Body of pancreas (tissue), 4 donors: ENCODE measurements around the gene ESAM. TPM values are rescaled to one million over a fixed set of nuclear protein-coding genes. Genes with fewer than 3 reads are reported as not detected.

Experiments
- ATAC-seq: fragments of 150-250 bp; one replicate; pipeline ENCODE4 v1.9.1; 2016
- DNase-seq, 4 donors: peaks; one replicate each; pipeline ENCODE4 v3.0.0-alpha.2; 2019
- H3K27ac ChIP-seq, 4 donors: fragments of 200-600 bp; sonication (generic); 1 replicate in 3 of 4; 2 replicates in 1 of 4; pipeline versions ENCODE4 v1.5.1 to v1.6.1; 2016 to 2019; ENCODE audit warnings: mild to moderate bottlenecking in 1 of 4, mixed read lengths in 1 of 4, moderate library complexity in 1 of 4
- H3K27me3 ChIP-seq, 2 donors: fragments of 200-600 bp; sonication (generic); one replicate each; pipeline ENCODE4 v1.6.0; 2016; ENCODE audit warnings: mild to moderate bottlenecking in 1 of 2
- H3K36me3 ChIP-seq, 2 donors: fragments of 200-600 bp; sonication (generic); replicated peaks in 1 of 2; 2 replicates each; pipeline ENCODE4 v1.5.1; 2016; ENCODE audit warnings: low read depth in 2 of 2; ENCODE audit not compliant: insufficient read depth in 1 of 2
- H3K4me1 ChIP-seq: fragments of 200-600 bp; sonication (generic); one replicate; pipeline ENCODE4 v1.6.0; 2016
- H3K4me3 ChIP-seq, 2 donors: fragments of 200-600 bp; sonication (generic); 1 replicate in 1 of 2; 2 replicates in 1 of 2; pipeline ENCODE4 v1.5.1; 2016 to 2019
- H3K9me3 ChIP-seq, 3 donors: fragments of 200-600 bp; sonication (generic); 1 replicate in 2 of 3; 2 replicates in 1 of 3; pipeline ENCODE4 v1.5.1; 2016
- POLR2A ChIP-seq, 3 donors: fragments of 450-650 bp; IDR thresholded peaks; one replicate each; pipeline ENCODE4 v1.6.1; 2016; ENCODE audit warnings: antibody characterized with exemption in 3 of 3, mild to moderate bottlenecking in 2 of 3
- whole genome bisulfite sequencing, 2 donors: methylation state at CpG; one replicate each; pipeline ENCODE4 v1.1.5; 2017; 5-methylcytosine and 5-hydroxymethylcytosine counted together
- intact Hi-C: fragments of 100-400 bp; cut with DNase I; formaldehyde crosslinking; loops from one replicate; pipeline ENCODE4 v1.15.1; 2023
- total RNA-seq, 2 donors: library from RNA; depleted of rRNA; stranded (reverse); fragments of >200 nt; gene quantifications; one replicate each; pipeline ENCODE4 v1.1.0, GENCODE V29; 2016
- TF ChIP-seq, protein P1 (sequence below), 7 experiments: fragments of 450-650 bp in 4 of 7; fragments of 200-600 bp in 3 of 7; sonication (generic) in 3 of 7; IDR thresholded peaks; one replicate each; pipeline ENCODE4 v1.5.1; 2016 to 2019; ENCODE audit warnings: antibody characterized with exemption in 7 of 7

The ESAM gene
- total RNA-seq, 2 donors from 2014 or later = 11.7 to 20.8 TPM

DNA sequence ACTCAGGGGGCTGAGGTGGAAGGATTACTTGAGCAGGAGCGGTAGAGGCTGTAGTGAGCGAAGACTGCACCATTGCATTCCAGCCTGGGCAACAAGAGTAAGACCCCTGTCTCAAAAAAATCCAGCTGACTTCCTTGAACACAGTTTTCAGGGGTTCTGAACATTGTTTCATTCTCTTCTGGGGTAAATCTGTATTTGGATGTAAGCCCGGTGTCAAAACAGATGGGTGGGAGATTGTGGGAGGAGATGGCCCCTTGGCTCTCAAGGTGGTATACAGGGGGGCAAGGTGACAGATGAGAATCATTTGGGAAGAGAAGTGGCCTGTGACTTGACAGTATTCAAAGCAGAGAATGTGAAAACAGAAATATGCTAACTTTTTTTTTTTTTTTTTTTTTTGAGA lies 4.8 kb downstream of the ESAM start:
- Histone ChIP-seq H3K4me1 (peaks cover 32% of the 10 kb centered on the region), H3K27me3 (peaks cover 0 to 21% of the 10 kb centered on the region in 2 donors), H3K36me3 (no peaks in the 10 kb centered on the region), H3K4me3 (no peak overlapping the region), H3K9me3 (no peaks in the 10 kb centered on the region), H3K27ac (no peak overlapping the region)
- WGBS, 2 donors = 55 to 66% methylated on average over 3 of the region's 3 CpGs
- DNase-seq (no peak), ATAC-seq (no peak)
- TF ChIP-seq, protein P1, sequence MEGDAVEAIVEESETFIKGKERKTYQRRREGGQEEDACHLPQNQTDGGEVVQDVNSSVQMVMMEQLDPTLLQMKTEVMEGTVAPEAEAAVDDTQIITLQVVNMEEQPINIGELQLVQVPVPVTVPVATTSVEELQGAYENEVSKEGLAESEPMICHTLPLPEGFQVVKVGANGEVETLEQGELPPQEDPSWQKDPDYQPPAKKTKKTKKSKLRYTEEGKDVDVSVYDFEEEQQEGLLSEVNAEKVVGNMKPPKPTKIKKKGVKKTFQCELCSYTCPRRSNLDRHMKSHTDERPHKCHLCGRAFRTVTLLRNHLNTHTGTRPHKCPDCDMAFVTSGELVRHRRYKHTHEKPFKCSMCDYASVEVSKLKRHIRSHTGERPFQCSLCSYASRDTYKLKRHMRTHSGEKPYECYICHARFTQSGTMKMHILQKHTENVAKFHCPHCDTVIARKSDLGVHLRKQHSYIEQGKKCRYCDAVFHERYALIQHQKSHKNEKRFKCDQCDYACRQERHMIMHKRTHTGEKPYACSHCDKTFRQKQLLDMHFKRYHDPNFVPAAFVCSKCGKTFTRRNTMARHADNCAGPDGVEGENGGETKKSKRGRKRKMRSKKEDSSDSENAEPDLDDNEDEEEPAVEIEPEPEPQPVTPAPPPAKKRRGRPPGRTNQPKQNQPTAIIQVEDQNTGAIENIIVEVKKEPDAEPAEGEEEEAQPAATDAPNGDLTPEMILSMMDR (IDR thresholded peaks at IDR 0.05) = no peak
- TF ChIP-seq POLR2A (IDR thresholded peaks at IDR 0.05) = no peak
- intact Hi-C loops = no loop called here

DNA sequence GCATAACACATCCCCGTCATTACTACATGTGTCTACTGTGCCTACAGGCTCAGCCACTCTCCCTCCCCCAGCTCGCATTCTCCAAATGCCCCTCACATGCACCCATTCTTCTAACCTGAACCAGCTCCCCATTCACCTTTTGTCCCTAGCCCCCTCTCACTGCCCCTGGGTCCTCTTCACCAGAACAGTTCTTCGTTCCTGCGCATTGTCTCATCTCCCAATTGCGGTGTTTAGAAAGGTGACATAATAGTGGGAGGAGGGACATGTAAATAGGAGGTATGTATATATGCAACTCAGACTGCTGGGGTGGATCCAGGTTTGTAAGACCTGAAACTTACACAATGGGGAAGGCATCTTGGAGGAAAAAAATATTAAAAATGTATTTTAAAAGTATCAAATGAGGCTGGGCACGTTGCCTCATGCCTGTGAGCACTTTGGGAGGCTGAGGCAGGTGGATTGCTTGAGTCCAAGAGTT lies 5.3 kb downstream of the ESAM start:
- no peaks in the 10 kb centered on the region for H3K9me3 ChIP-seq
- intact Hi-C loops = no loop called here
- peaks cover 0 to 16% of the 10 kb centered on the region in 2 donors for H3K27me3 ChIP-seq
- H3K4me1 ChIP-seq = peaks cover 27% of the 10 kb centered on the region
- 49 to 52% methylated on average over 6 of the region's 6 CpGs for WGBS, 2 donors
- ATAC-seq (no peak), DNase-seq (no peak)
- TF ChIP-seq, protein P1 (IDR thresholded peaks at IDR 0.05) = no peak
- TF ChIP-seq POLR2A (IDR thresholded peaks at IDR 0.05) = no peak
- H3K27ac ChIP-seq = no peak overlapping the region
- H3K4me3 ChIP-seq = no peak overlapping the region
- H3K36me3 ChIP-seq = no peaks in the 10 kb centered on the region

DNA sequence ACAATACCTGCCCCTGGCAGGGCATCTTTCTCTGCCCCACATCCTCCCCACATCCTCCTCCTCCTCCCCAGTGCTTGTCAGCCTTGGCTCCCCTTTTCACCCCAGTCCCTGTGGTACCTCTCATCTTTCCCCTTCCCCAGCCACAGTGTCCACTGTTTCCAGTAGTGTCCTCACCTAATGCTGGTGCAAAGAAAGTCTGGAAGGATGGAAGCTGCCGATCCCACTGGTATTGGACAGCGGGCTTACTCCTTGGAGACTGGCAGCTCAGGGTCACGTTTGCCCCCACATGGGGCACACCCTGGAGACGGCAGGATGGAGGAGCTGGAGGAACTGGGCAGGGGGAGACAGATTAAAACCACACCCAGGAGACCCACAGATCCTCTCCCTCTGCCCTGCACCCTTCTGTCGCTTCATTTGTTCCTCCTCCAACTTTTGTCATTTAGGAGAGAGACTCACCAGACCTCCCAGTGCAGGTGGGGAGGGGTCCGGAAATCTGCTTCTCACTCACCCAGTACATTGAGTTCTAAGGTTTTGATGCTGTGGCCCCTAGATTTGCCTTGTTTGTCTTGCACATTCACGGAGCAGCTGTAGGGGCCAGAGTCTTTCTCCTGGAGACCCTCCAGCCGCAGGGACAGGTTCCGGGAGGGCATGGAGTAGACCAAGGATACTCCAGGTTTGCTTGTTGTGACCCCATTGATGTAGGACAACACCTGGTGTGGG lies 5.9 kb downstream of the ESAM start:
- TF ChIP-seq, protein P1 (IDR thresholded peaks at IDR 0.05) = no peak
- no peak for TF ChIP-seq POLR2A (IDR thresholded peaks at IDR 0.05)
- intact Hi-C loops = no loop called here
- ATAC-seq = no peak
- H3K4me1 ChIP-seq = peaks cover 22% of the 10 kb centered on the region
- H3K36me3 ChIP-seq = no peaks in the 10 kb centered on the region
- H3K27me3 ChIP-seq = peaks cover 0 to 10% of the 10 kb centered on the region in 2 donors
- H3K4me3 ChIP-seq = no peak overlapping the region
- WGBS, 2 donors = 38 to 51% methylated on average over 7 to 9 of the region's 9 CpGs
- H3K27ac ChIP-seq = no peak overlapping the region
- no peak for DNase-seq
- no peaks in the 10 kb centered on the region for H3K9me3 ChIP-seq

DNA sequence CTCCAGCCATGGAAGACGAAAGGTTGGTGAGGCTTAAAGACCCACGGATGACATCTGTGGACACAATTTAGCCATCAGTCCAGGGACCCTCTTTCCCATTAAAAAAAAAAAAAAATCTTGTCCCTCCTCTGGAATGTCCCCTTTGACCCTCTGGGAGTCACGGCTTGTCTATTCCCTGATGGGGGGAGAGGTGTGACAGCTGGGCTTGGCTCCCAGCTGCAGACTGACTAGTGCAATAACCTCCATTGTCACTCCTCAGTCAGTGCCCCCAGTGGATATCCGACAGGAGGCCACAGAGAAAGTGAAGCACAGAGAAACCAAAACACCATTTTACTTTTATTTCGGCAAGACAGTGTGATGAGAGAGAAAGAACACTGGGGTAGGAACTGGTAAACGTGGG lies 7.4 kb downstream of the ESAM start:
- no peak for DNase-seq
- Histone ChIP-seq H3K4me1 (peaks cover 17% of the 10 kb centered on the region), H3K27ac (no peak overlapping the region), H3K4me3 (no peak overlapping the region), H3K27me3 (no peaks in the 10 kb centered on the region), H3K36me3 (no peaks in the 10 kb centered on the region), H3K9me3 (no peaks in the 10 kb centered on the region)
- intact Hi-C loops = no loop called here
- TF ChIP-seq POLR2A (IDR thresholded peaks at IDR 0.05) = no peak
- TF ChIP-seq, protein P1 (IDR thresholded peaks at IDR 0.05) = no peak
- 76 to 79% methylated on average over 6 of the region's 6 CpGs for WGBS, 2 donors
- no peak for ATAC-seq

DNA sequence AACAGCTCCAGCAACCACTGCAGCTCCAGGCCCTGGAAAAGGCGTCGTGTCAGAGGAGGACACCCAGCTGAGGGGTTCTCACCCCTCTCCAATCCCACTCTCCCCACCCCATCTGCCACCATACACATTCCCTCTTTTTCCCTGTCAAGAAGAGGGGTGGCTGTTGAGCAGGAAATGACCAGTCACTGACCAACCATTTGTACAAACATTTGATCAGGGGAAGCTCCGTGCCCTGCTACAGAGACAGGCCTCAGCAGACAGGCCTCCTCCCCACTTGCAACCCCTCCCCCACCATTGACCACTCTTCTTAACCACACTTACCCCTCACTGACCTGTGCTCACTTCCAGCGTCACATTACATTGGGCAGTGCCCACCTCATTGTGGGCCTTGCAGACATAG lies 7.8 kb downstream of the ESAM start:
- DNase-seq (no peak), ATAC-seq (no peak)
- intact Hi-C loops = no loop called here
- WGBS, 2 donors = 66 to 81% methylated on average over 4 of the region's 4 CpGs
- Histone ChIP-seq H3K4me3 (no peak overlapping the region), H3K4me1 (peaks cover 14% of the 10 kb centered on the region), H3K36me3 (no peaks in the 10 kb centered on the region), H3K9me3 (no peaks in the 10 kb centered on the region), H3K27me3 (no peaks in the 10 kb centered on the region), H3K27ac (no peak overlapping the region)
- TF ChIP-seq, protein P1 (IDR thresholded peaks at IDR 0.05) = no peak
- no peak for TF ChIP-seq POLR2A (IDR thresholded peaks at IDR 0.05)
